ENCODE measurements around the gene SHCBP1. TPM values are rescaled to one million over a fixed set of nuclear protein-coding genes. Genes with fewer than 3 reads are reported as not detected.

Gene SHCBP1, protein sequence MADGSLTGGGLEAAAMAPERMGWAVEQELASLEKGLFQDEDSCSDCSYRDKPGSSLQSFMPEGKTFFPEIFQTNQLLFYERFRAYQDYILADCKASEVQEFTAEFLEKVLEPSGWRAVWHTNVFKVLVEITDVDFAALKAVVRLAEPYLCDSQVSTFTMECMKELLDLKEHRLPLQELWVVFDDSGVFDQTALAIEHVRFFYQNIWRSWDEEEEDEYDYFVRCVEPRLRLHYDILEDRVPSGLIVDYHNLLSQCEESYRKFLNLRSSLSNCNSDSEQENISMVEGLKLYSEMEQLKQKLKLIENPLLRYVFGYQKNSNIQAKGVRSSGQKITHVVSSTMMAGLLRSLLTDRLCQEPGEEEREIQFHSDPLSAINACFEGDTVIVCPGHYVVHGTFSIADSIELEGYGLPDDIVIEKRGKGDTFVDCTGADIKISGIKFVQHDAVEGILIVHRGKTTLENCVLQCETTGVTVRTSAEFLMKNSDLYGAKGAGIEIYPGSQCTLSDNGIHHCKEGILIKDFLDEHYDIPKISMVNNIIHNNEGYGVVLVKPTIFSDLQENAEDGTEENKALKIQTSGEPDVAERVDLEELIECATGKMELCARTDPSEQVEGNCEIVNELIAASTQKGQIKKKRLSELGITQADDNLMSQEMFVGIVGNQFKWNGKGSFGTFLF
- total RNA-seq, result 10 to 100 TPM in 1 of 6 donors, 1 to 10 TPM in 4, under 1 TPM in 1; 0.89 to 12.1 (median 1.6) TPM

GRCh38 chr16:46621006-46621933 is at the start of gene SHCBP1:
SHCBP1 (minus strand) TSS chr16:46621379; CDS start chr16:46621359, 20 bp downstream.
- no peaks in the 10 kb centered on the region for H3K36me3 ChIP-seq
- no peaks in the 10 kb centered on the region for H3K9me3 ChIP-seq
- H3K4me3 ChIP-seq, result peak within 1 kb of the TSS; percentile 45 to 71 (median 69)
- H3K27me3 ChIP-seq, result no peaks in the 10 kb centered on the region
- ATAC-seq (ENCODE audit: low FRiP score in 2 of 2), result peak; percentile 79 to 94
- DNase-seq, result peak; percentile 87 to 91
- TF ChIP-seq POLR2A (IDR thresholded peaks at IDR 0.05), result no peak
- TF ChIP-seq POLR2AphosphoS5 (IDR thresholded peaks at IDR 0.05), result peak in 1 of 2 donors; percentile 28
- WGBS, 2 donors, result 1 to 3% methylated on average over 23 to 31 of the region's 52 CpGs
- peak within 1 kb of the TSS in 2 of 4 donors; percentile 21 to 58 for H3K27ac ChIP-seq
- H3K4me1 ChIP-seq, result peaks cover 6 to 24% (median 10%) of the 10 kb centered on the region in 4 donors

DNA sequence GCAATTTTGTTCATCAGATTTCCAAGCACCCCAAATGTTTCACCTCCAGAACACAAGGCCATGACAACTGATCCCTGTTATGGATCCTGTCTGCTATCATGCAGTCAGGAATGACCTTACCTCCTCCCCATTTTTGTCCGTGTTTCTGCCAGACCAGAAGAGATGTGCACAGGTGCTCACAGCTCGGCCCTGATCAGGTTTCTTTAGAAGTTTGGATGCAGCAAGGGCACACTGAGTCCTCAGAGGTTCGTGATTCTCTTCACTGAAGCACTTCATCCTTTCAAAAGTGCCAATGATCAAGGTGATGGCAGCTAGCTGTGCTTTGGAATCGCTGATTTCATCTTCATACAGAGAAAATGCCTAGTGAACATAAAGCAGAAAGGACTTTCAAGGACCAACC is 40.9 kb upstream of the SHCBP1 start:
- peaks cover 0 to 4% (median 0%) of the 10 kb centered on the region in 4 donors for H3K4me1 ChIP-seq
- TF ChIP-seq, protein P1, sequence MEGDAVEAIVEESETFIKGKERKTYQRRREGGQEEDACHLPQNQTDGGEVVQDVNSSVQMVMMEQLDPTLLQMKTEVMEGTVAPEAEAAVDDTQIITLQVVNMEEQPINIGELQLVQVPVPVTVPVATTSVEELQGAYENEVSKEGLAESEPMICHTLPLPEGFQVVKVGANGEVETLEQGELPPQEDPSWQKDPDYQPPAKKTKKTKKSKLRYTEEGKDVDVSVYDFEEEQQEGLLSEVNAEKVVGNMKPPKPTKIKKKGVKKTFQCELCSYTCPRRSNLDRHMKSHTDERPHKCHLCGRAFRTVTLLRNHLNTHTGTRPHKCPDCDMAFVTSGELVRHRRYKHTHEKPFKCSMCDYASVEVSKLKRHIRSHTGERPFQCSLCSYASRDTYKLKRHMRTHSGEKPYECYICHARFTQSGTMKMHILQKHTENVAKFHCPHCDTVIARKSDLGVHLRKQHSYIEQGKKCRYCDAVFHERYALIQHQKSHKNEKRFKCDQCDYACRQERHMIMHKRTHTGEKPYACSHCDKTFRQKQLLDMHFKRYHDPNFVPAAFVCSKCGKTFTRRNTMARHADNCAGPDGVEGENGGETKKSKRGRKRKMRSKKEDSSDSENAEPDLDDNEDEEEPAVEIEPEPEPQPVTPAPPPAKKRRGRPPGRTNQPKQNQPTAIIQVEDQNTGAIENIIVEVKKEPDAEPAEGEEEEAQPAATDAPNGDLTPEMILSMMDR (IDR thresholded peaks at IDR 0.05), result no peak
- no peak for TF ChIP-seq POLR2A (IDR thresholded peaks at IDR 0.05)
- TF ChIP-seq EP300 (IDR thresholded peaks at IDR 0.05), result no peak
- TF ChIP-seq POLR2AphosphoS5 (IDR thresholded peaks at IDR 0.05), result no peak
- no peak overlapping the region for H3K4me3 ChIP-seq
- no peak for ATAC-seq (ENCODE audit: low FRiP score in 2 of 2)
- H3K9me3 ChIP-seq, result no peaks in the 10 kb centered on the region
- no peaks in the 10 kb centered on the region for H3K27me3 ChIP-seq
- H3K27ac ChIP-seq, result no peak overlapping the region
- peaks cover 16 to 89% (median 41%) of the 10 kb centered on the region in 4 donors for H3K36me3 ChIP-seq
- DNase-seq, result no peak
- 68 to 69% methylated on average over 4 of the region's 4 CpGs for WGBS, 2 donors

DNA sequence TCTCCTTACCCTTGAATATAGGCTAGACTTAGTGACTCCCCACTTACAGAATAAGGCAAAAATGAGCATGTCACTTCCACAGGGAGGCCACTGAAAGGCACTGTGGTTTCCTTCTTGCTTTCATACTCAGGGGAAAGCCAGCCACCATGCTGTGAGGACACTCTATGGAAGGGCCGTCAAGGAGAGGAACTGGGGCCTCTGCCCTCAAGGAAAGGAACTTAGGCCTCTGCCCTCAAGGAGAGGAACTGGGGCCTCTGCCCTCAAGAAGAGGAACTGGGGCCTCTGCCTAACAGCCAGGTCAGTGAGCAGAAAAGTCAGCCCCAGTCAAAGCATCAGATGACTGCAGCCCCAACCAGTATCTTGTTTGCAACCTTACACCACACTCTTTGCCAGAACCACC is 37.7 kb upstream of the SHCBP1 start:
- H3K27ac ChIP-seq, result no peak overlapping the region
- TF ChIP-seq, protein P1 (IDR thresholded peaks at IDR 0.05), result no peak
- TF ChIP-seq POLR2A (IDR thresholded peaks at IDR 0.05), result no peak
- TF ChIP-seq EP300 (IDR thresholded peaks at IDR 0.05), result no peak
- TF ChIP-seq POLR2AphosphoS5 (IDR thresholded peaks at IDR 0.05), result no peak
- peak in 1 of 2 donors; percentile 70 for DNase-seq
- H3K27me3 ChIP-seq, result no peaks in the 10 kb centered on the region
- 15 to 33% methylated on average over 1 of the region's 1 CpG for WGBS, 2 donors
- H3K4me3 ChIP-seq, result no peak overlapping the region
- peak; percentile 89 to 90 for ATAC-seq (ENCODE audit: low FRiP score in 2 of 2)
- H3K36me3 ChIP-seq, result peaks cover 12 to 65% (median 30%) of the 10 kb centered on the region in 4 donors
- H3K4me1 ChIP-seq, result peaks cover 0 to 4% (median 0%) of the 10 kb centered on the region in 4 donors
- no peaks in the 10 kb centered on the region for H3K9me3 ChIP-seq

- 90 to 98% methylated on average over 3 of the region's 3 CpGs for WGBS, 2 donors
These were observed 30.1 kb upstream of the SHCBP1 start for GRCh38 chr16:46651305-46651704.

More at GRCh38 chr16:46651305-46651704, 30.1 kb upstream of the SHCBP1 start:
- DNase-seq (no peak), ATAC-seq (ENCODE audit: low FRiP score in 2 of 2) (no peak)
- Histone ChIP-seq H3K4me3 (no peak overlapping the region), H3K9me3 (no peaks in the 10 kb centered on the region), H3K36me3 (no peaks in the 10 kb centered on the region), H3K4me1 (no peaks in the 10 kb centered on the region), H3K27ac (no peak overlapping the region), H3K27me3 (no peaks in the 10 kb centered on the region)
- TF ChIP-seq, protein P1 (IDR thresholded peaks at IDR 0.05), result no peak
- TF ChIP-seq POLR2AphosphoS5 (IDR thresholded peaks at IDR 0.05), result no peak
- no peak for TF ChIP-seq POLR2A (IDR thresholded peaks at IDR 0.05)
- no peak for TF ChIP-seq EP300 (IDR thresholded peaks at IDR 0.05)
